ENCODE results near the gene ADAM8. TPM values are rescaled to one million over a fixed set of nuclear protein-coding genes. Genes with fewer than 3 reads are reported as not detected.

ADAM8 gene
- polyA plus RNA-seq, 1 of the 3 experiments (the other 2 are of a cell fraction), result 1.7 TPM

- TF ChIP-seq CHD2 (IDR thresholded peaks at IDR 0.05; ENCODE audit: low read length, partially characterized antibody) (no peak), JUND (IDR thresholded peaks at IDR 0.05) (no peak), SMC3 (IDR thresholded peaks at IDR 0.05; ENCODE audit: low read depth, low read length) (no peak), MXI1 (IDR thresholded peaks at IDR 0.05; ENCODE audit: low read depth, low read length) (no peak), REST (IDR thresholded peaks at IDR 0.05; ENCODE audit: low read depth, low read length) (no peak), USF1 (IDR thresholded peaks at IDR 0.05; ENCODE audit: borderline replicate concordance, low read depth) (no peak), USF2 (IDR thresholded peaks at IDR 0.05; ENCODE audit: borderline replicate concordance, low read depth, low read length) (no peak), FOSL2 (IDR thresholded peaks at IDR 0.05; ENCODE audit: borderline replicate concordance, low read depth) (no peak), MEF2A (IDR thresholded peaks at IDR 0.05; ENCODE audit: borderline replicate concordance, low read depth) (no peak), NRF1 (IDR thresholded peaks at IDR 0.05; ENCODE audit: low read depth, low read length) (no peak), FOXM1 (IDR thresholded peaks at IDR 0.05; ENCODE audit: low read depth) (no peak), YY1 (IDR thresholded peaks at IDR 0.05; ENCODE audit: low read depth) (no peak), RAD21 (IDR thresholded peaks at IDR 0.05; ENCODE audit: low read length) (no peak), FOXJ3 (CRISPR knock-in tag; IDR thresholded peaks at IDR 0.05) (no peak), TEAD4 (IDR thresholded peaks at IDR 0.05; ENCODE audit: borderline replicate concordance, insufficient read depth) (no peak)
- TF ChIP-seq, protein P1, sequence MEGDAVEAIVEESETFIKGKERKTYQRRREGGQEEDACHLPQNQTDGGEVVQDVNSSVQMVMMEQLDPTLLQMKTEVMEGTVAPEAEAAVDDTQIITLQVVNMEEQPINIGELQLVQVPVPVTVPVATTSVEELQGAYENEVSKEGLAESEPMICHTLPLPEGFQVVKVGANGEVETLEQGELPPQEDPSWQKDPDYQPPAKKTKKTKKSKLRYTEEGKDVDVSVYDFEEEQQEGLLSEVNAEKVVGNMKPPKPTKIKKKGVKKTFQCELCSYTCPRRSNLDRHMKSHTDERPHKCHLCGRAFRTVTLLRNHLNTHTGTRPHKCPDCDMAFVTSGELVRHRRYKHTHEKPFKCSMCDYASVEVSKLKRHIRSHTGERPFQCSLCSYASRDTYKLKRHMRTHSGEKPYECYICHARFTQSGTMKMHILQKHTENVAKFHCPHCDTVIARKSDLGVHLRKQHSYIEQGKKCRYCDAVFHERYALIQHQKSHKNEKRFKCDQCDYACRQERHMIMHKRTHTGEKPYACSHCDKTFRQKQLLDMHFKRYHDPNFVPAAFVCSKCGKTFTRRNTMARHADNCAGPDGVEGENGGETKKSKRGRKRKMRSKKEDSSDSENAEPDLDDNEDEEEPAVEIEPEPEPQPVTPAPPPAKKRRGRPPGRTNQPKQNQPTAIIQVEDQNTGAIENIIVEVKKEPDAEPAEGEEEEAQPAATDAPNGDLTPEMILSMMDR (IDR thresholded peaks at IDR 0.05), result no peak
- no peaks in the 10 kb centered on the region for H3K9me3 ChIP-seq
- POLR2A ChIA-PET, result no interaction called here
- peaks cover 47% of the 10 kb centered on the region for H3K79me2 ChIP-seq (ENCODE audit: insufficient read depth)
- H4K20me1 ChIP-seq (ENCODE audit: insufficient read depth), result peaks cover 43% of the 10 kb centered on the region
- H3K4me3 ChIP-seq (ENCODE audit: low read depth in 2 of 2, low read length in 1 of 2), result peak overlapping the region; percentile 97 to 98
- H3K9ac ChIP-seq, result peak overlapping the region; percentile 94
- CTCF ChIA-PET, result interaction anchor here (4.3 kb wide), 1 partner anchor 20 kb away, joined by 24 read pairs; no protein-coding TSS in a partner anchor
- H3K27me3 ChIP-seq (ENCODE audit: insufficient read depth), result no peaks in the 10 kb centered on the region
- H2AFZ ChIP-seq (ENCODE audit: low read depth), result peak overlapping the region; percentile 92
- peaks cover 13% of the 10 kb centered on the region for H3F3A ChIP-seq (replicated peaks; ENCODE audit: insufficient read depth)
- peak; percentile 99 for DNase-seq
- peak overlapping the region; percentile 96 for H3K4me2 ChIP-seq
- 45% methylated on average over 25 of the region's 46 CpGs for WGBS (ENCODE audit: low lambda C conversion rate)
- peaks cover 11 to 26% of the 10 kb centered on the region in 2 experiments for H3K36me3 ChIP-seq (replicated peaks in 1 of 2; ENCODE audit: control insufficient read depth in 1 of 2, insufficient read depth in 2 of 2, low read length in 1 of 2)
- peaks cover 8 to 19% of the 10 kb centered on the region in 2 experiments; a peak in 2 of 4 replicates for H3K4me1 ChIP-seq (ENCODE audit: control insufficient read depth in 1 of 2, insufficient read depth in 2 of 2, low read depth in 1 of 2, low read length in 1 of 2)
- no peaks in the 10 kb centered on the region for H3K9me2 ChIP-seq
- H3K27ac ChIP-seq (ENCODE audit: low read depth in 2 of 2, low read length in 1 of 2), result peak overlapping the region; percentile 93 to 97
These were observed 32.5 kb upstream of the ADAM8 start for GRCh38 chr10:133309100-133309719.
